T-helper 9 cell (primary cell): ENCODE measurements around the gene CAV2.

Source experiments
- DNase-seq: peaks from one replicate; pipeline ENCODE4 v3.0.0-alpha.2; 2020

Gene CAV2

GRCh38 chr7:116549370-116549769 is 49.8 kb downstream of the CAV2 start:
- no peak for DNase-seq

DNA sequence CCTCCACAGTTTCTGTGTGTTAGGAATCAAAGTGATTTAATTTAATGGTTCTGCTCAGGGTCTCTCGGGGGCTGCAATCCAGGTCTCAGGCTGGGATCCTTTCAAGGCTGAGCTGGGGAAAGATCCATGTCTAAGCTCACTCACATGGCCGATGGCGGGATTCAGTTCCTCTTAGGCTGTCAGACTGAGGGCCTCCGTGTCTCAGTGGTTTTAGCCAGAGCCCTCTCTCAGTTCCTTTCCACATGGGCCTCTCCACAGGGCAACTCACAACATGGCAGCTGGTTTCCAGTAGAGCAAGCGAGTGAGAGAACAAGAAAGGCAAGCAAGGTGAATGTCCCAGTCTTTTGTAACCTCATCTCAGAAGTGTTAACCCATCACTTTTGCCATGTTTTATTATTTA is 52.2 kb downstream of the CAV2 start:
- no peak for DNase-seq

DNA sequence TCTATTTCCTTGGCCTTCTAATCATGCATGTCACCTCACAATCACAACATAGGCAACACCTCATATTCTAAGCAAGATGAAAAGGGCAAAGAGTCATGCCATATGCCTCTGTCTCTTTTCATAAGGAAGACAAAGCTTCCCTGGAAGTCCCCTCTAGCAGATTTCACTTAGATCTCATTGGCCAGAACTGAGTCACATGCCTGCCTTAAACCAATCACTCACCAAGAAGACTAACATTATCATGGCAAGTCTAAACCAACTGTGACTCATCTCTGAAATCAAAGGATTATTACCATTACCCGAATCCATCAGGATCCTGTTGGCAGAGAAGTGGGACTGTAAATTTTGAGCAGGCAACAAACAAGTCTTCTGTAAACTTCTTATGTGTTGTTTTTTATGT is 53.1 kb downstream of the CAV2 start:
- no peak for DNase-seq

DNA sequence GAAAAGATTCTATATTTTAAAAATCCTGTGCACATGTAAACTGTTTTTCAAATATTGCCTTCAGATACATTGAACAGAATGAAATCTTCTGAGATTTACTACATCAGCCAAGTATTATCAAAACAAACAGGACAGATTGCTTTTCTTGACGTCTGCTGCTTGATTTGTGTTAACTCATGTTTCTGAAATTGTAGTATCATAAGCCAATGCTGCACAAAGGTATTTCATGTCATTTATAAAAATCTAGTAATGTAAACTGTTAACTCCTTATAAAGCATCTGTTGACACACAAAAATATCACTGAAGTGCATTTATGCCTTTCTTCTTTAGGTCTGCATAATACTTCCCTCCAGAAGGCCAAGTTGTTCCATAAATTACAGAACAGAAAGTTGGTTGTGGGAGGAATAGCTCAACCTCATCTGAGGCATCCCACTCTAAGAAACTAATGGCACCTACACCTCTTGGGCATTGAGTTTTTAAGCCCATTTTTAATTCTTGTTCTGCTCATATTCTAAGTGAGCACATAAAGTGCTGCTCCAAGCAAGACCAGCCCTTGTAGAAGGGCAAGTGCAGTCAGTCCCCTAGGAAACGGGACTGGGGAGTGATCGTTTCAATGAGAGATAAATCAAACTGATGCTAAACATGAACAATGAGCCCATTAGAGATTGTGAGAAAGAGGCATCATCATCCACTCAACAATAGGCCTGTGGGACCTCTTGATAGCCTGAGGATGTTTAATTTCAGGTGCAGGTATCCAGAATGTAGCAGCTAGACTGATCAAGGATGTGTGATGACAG is 53.8 kb downstream of the CAV2 start:
- no peak for DNase-seq

- no peak for DNase-seq
Measured at GRCh38 chr7:116554436-116554835, 54.9 kb downstream of the CAV2 start.

- DNase-seq = no peak
Measured at GRCh38 chr7:116554911-116555310, 55.4 kb downstream of the CAV2 start.

DNA sequence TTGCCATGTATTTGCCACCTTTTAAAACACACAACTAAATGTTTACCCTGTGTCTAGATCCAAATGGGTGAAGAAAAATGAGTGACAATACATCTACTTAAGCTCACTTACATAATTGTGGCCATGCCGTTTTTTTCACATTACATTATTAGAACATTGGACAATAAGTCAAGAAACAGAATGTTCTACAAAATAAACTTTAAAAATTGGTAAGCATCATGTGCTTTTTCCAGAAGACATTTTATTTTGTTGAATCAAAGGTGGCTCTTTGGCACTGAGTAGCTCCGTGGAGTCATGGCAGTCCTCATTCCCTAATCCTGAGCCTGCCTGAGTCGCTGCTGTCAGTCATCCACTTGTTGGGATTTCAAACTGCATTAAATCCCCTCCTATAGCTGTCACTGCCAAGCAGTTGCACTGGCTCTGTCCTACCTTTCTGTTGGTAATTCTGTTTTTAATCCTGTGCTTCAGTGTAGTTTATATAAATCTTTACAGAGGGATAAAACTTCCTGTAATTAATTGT is 57.6 kb downstream of the CAV2 start:
- DNase-seq = no peak

DNA sequence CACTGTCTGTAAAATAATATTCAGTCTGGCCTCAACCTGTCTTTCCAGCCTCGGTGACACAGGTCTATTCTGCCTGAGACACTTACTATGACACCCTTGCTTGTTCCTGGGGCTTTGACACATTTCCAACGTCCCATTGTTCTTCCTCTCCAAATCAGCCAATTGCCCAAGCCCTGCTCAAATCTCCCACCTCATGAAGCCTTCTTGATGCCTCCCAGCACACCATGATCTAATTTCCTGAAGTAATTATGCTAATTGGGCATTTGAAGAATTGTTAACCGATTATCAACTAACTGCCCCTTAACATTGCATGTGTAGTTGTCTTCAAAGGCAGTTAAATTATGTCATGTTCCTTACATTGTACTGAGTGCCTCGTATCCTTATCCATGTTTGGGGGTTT is 58.4 kb downstream of the CAV2 start:
- no peak for DNase-seq
